Stomach (tissue), 4 donors: ENCODE measurements around the gene ART4.

Source experiments
- EP300 ChIP-seq: sonication (generic); formaldehyde crosslinking; IDR thresholded peaks from one replicate; pipeline ENCODE4 v1.6.1; 2017; ENCODE audit warnings: antibody characterized with exemption
- POLR2A ChIP-seq, 4 donors: fragments of 450-650 bp; IDR thresholded peaks; one replicate each; pipeline ENCODE4 v1.6.1; 2016; ENCODE audit warnings: antibody characterized with exemption in 4 of 4, control low read depth in 2 of 4, mild to moderate bottlenecking in 1 of 4, moderate library complexity in 1 of 4
- POLR2AphosphoS5 ChIP-seq, 3 donors: sonication (generic); formaldehyde crosslinking; IDR thresholded peaks; one replicate each; pipeline ENCODE4 v1.6.1; 2016; ENCODE audit warnings: antibody characterized with exemption in 3 of 3
- TF ChIP-seq, protein P1 (sequence below), 7 experiments: fragments of 450-650 bp in 4 of 7; fragments of 200-600 bp in 3 of 7; sonication (generic) in 3 of 7; IDR thresholded peaks; one replicate each; pipeline ENCODE4 v1.5.1; 2016 to 2019; ENCODE audit warnings: antibody characterized with exemption in 7 of 7, control low read depth in 2 of 7, mild to moderate bottlenecking in 1 of 7

DNA sequence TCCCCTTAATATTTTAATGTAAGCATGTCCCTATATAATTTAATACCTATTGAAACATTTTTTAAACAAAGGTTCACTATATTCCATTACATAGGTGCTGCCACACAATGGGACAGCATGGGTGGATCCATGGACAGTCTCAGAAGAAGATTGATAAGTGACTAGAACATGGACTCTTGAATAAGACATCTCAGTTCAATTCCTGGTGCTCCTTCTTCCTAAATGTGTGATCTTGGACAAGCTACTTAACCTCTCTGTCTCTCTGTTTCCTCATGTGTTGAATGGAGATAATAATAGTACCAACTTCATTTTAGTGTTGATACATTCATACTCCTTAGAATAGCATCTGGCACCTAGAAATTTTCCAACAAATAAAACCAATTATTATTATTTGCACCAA is 1.1 kb upstream of the ART4 start:
- TF ChIP-seq, protein P1, sequence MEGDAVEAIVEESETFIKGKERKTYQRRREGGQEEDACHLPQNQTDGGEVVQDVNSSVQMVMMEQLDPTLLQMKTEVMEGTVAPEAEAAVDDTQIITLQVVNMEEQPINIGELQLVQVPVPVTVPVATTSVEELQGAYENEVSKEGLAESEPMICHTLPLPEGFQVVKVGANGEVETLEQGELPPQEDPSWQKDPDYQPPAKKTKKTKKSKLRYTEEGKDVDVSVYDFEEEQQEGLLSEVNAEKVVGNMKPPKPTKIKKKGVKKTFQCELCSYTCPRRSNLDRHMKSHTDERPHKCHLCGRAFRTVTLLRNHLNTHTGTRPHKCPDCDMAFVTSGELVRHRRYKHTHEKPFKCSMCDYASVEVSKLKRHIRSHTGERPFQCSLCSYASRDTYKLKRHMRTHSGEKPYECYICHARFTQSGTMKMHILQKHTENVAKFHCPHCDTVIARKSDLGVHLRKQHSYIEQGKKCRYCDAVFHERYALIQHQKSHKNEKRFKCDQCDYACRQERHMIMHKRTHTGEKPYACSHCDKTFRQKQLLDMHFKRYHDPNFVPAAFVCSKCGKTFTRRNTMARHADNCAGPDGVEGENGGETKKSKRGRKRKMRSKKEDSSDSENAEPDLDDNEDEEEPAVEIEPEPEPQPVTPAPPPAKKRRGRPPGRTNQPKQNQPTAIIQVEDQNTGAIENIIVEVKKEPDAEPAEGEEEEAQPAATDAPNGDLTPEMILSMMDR (IDR thresholded peaks at IDR 0.05): no peak
- TF ChIP-seq EP300 (no peak), POLR2A (IDR thresholded peaks at IDR 0.05) (no peak), POLR2AphosphoS5 (IDR thresholded peaks at IDR 0.05) (no peak)
